SK-N-MC (cell line): ENCODE results near the gene ITSN1.
"Not testable (repeated sequence)": the region's sequence is repeated elsewhere in the genome, so short reads cannot be mapped to it uniquely, and the experiment has no call there.

Experiments used
- EZH2 ChIP-seq: fragments of 200-600 bp; sonication (generic); IDR thresholded peaks from one replicate; pipeline ENCODE4 v1.6.1; 2017; ENCODE audit warnings: antibody characterized with exemption
- FOXP2 ChIP-seq: optimal IDR thresholded peaks from 2 replicates; pipeline ENCODE3; 2011; ENCODE audit warnings: mild to moderate bottlenecking, moderate library complexity; ENCODE audit not compliant: insufficient read depth; ENCODE audit errors: extremely low read length, control extremely low read depth
- POLR2AphosphoS5 ChIP-seq: IDR thresholded peaks from 2 replicates; pipeline ENCODE4 v1.6.1; 2012; ENCODE audit warnings: mild to moderate bottlenecking, low read depth, low read length, borderline replicate concordance

DNA sequence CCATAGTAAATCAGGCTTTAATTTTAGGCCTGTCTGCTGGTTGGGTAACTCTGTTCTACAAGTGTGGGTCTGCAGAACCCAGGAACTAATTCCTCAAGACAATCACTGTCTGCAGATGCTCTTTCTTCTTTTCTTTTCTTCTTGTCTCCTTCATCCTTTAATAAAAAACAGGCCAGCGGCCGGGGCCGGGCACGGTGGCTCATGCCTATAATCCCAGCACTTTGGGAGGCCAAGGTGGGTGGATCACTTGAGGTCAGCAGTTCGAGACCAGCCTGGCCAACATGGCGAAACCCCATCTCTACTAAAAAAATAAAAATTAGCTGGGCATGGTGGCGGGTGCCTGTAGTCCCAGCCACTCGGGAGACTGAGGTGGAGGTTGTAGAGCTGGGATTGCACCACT is 220.9 kb downstream of the ITSN1 start:
- TF ChIP-seq FOXP2, EZH2, POLR2AphosphoS5: not testable (repeated sequence)
